Sigmoid colon (tissue), 7 donors: ENCODE data around the gene MEP1B. TPM values are rescaled to one million over a fixed set of nuclear protein-coding genes. Genes with fewer than 3 reads are reported as not detected.
"Not testable (repeated sequence)": the region's sequence is repeated elsewhere in the genome, so short reads cannot be mapped to it uniquely, and the experiment has no call there.

Experiments used
- DNase-seq: peaks from one replicate; pipeline ENCODE4 v3.0.0-alpha.2; 2019
- H3K27ac ChIP-seq, 4 donors: fragments of 200-600 bp; sonication (generic); one replicate each; pipeline ENCODE4 v1.5.1; 2016 to 2019; ENCODE audit warnings: mild to moderate bottlenecking in 1 of 4
- H3K27me3 ChIP-seq, 3 donors: fragments of 200-600 bp; sonication (generic); one replicate each; pipeline ENCODE4 v1.5.1; 2019; ENCODE audit warnings: mild to moderate bottlenecking in 1 of 3
- H3K36me3 ChIP-seq, 4 donors: fragments of 200-600 bp; sonication (generic); one replicate each; pipeline ENCODE4 v1.5.1; 2016 to 2019
- H3K4me1 ChIP-seq, 4 donors: fragments of 200-600 bp; sonication (generic); one replicate each; pipeline ENCODE4 v1.5.1; 2017 to 2019
- H3K4me3 ChIP-seq, 4 donors: fragments of 200-600 bp; sonication (generic); one replicate each; pipeline ENCODE4 v1.5.1; 2017 to 2019; ENCODE audit warnings: mild to moderate bottlenecking in 2 of 4, moderate library complexity in 1 of 4
- H3K9me3 ChIP-seq, 4 donors: fragments of 200-600 bp in 3 of 4; sonication (generic) in 3 of 4; one replicate each; pipeline versions ENCODE4 v1.5.1 to v1.6.1; 2013 to 2019
- EP300 ChIP-seq, 4 donors: sonication (generic); formaldehyde crosslinking; IDR thresholded peaks; one replicate each; pipeline ENCODE4 v1.6.1; 2017; ENCODE audit warnings: antibody characterized with exemption in 4 of 4
- POLR2A ChIP-seq, 2 donors: fragments of 450-650 bp; IDR thresholded peaks; one replicate each; pipeline ENCODE4 v1.6.1; 2016; ENCODE audit warnings: antibody characterized with exemption in 2 of 2, mild to moderate bottlenecking in 2 of 2, moderate library complexity in 2 of 2
- POLR2AphosphoS5 ChIP-seq, 4 donors: sonication (generic); formaldehyde crosslinking; IDR thresholded peaks; one replicate each; pipeline ENCODE4 v1.6.1; 2017; ENCODE audit warnings: antibody characterized with exemption in 4 of 4
- WGBS, 2 donors: extraction: QIAGEN DNeasy Blood & Tissue Kit; methylation state at CpG; one replicate each; pipeline ENCODE4 v1.1.7; 2013; 5-methylcytosine and 5-hydroxymethylcytosine counted together
- intact Hi-C: fragments of 100-400 bp; cut with DNase I; formaldehyde crosslinking; loops from one replicate; pipeline ENCODE4 v1.15.1; 2023
- polyA plus RNA-seq, 3 donors: library from polyadenylated mRNA; stranded (reverse); fragments of 200-250 nt; gene quantifications; one replicate each; pipeline ENCODE4 v1.2.3, GENCODE V29; 2013
- total RNA-seq, 4 donors: library from RNA; depleted of rRNA; stranded (reverse); fragments of >200 nt; gene quantifications; one replicate each; pipeline ENCODE4 v1.1.0, GENCODE V29; 2016
- TF ChIP-seq, protein P1 (sequence below), 4 experiments: fragments of 450-650 bp in 3 of 4; fragments of 200-600 bp in 1 of 4; IDR thresholded peaks; one replicate each; pipeline ENCODE4 v1.5.1; 2016 to 2019; ENCODE audit warnings: antibody characterized with exemption in 4 of 4, mild to moderate bottlenecking in 3 of 4, moderate library complexity in 2 of 4
- donor health status: healthy with polysubstance abuse.
- donor health status: Bipolar disorder and iron deficiency.
- donor health status: healthy.

The MEP1B gene
- total and polyA plus RNA-seq, 7 donors = 1.6 to 3.7 (median 1.8) TPM; not detected in 4

DNA sequence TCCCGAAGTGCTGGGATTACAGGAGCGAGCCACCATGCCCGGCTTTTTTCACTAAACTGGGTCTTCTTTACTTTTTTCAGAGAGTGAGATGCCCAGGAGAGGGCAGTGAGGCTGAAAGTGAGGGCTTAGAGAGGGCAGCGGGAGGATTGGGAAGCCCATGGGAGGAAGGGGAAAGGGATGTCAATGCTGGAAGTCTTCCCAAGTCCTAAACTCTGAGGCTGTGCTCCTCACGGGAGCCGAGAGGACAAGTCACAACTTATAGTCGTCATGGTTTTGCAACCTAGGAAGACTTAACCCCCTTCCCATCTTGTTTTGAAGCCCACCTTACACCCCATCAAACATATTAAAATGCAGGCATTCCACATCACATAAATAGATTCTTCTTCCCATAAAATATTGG lies 15.1 kb upstream of the MEP1B start:
- Histone ChIP-seq H3K27me3 (no peaks in the 10 kb centered on the region), H3K36me3 (no peaks in the 10 kb centered on the region), H3K9me3 (no peaks in the 10 kb centered on the region), H3K27ac (no peak overlapping the region), H3K4me3 (no peak overlapping the region), H3K4me1 (no peaks in the 10 kb centered on the region)
- WGBS, 2 donors = 91 to 95% methylated on average over 7 of the region's 7 CpGs
- no peak for DNase-seq
- TF ChIP-seq, protein P1, sequence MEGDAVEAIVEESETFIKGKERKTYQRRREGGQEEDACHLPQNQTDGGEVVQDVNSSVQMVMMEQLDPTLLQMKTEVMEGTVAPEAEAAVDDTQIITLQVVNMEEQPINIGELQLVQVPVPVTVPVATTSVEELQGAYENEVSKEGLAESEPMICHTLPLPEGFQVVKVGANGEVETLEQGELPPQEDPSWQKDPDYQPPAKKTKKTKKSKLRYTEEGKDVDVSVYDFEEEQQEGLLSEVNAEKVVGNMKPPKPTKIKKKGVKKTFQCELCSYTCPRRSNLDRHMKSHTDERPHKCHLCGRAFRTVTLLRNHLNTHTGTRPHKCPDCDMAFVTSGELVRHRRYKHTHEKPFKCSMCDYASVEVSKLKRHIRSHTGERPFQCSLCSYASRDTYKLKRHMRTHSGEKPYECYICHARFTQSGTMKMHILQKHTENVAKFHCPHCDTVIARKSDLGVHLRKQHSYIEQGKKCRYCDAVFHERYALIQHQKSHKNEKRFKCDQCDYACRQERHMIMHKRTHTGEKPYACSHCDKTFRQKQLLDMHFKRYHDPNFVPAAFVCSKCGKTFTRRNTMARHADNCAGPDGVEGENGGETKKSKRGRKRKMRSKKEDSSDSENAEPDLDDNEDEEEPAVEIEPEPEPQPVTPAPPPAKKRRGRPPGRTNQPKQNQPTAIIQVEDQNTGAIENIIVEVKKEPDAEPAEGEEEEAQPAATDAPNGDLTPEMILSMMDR (IDR thresholded peaks at IDR 0.05) = no peak
- TF ChIP-seq EP300 (IDR thresholded peaks at IDR 0.05) = no peak
- TF ChIP-seq POLR2A (IDR thresholded peaks at IDR 0.05) = no peak
- TF ChIP-seq POLR2AphosphoS5 (IDR thresholded peaks at IDR 0.05) = no peak
- intact Hi-C loops = no loop called here

DNA sequence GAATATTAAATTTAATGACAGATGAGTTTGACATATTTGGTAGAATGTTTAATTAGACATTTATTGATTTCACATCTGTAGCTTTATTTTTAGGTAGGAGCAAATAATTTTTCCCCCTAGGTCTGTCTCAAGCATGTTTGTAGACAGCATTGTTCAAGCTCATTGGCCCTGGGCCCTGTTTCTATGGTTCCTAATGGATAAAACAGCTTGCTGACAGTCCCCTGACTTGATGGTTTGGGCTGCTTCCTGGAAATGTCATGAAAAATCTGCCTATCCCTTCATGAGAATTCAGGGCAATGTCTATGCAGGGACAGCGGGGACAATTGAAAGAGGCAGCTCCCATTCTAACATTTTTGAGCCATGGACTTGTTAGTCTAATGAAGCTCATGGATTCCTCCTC lies 14.6 kb upstream of the MEP1B start:
- WGBS, 2 donors = 97 to 100% methylated on average over 1 of the region's 1 CpG
- Histone ChIP-seq H3K9me3 (no peaks in the 10 kb centered on the region), H3K36me3 (no peaks in the 10 kb centered on the region), H3K27me3 (no peaks in the 10 kb centered on the region), H3K4me3 (no peak overlapping the region), H3K4me1 (no peaks in the 10 kb centered on the region), H3K27ac (no peak overlapping the region)
- TF ChIP-seq EP300 (IDR thresholded peaks at IDR 0.05) (no peak), POLR2A (IDR thresholded peaks at IDR 0.05) (no peak)
- DNase-seq = no peak
- intact Hi-C loops = no loop called here

DNA sequence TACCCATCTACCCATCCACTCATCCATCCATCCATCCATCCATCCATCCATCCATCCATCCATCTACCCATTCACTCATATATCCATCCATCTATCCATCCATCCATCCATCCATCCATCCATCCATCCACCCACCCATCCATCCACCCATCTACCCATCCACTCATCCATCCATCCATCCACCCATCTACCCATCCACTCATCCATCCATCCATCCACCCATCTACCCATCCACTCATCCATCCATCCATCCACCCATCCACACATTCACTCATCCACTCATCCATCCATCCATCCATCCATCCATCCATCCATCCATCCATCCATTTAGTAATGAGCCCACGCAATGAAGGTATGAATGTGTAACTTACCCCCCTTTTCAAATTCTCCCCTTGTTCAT lies 13.1 kb upstream of the MEP1B start:
- H3K4me3 ChIP-seq, H3K27me3 ChIP-seq, intact Hi-C loops, H3K9me3 ChIP-seq, H3K27ac ChIP-seq, H3K36me3 ChIP-seq, DNase-seq, H3K4me1 ChIP-seq: not testable (repeated sequence)
- 97 to 99% methylated on average over 1 of the region's 1 CpG for WGBS, 2 donors

GRCh38 chr18:32177530-32177929 lies 12.3 kb upstream of the MEP1B start:
- no peaks in the 10 kb centered on the region for H3K36me3 ChIP-seq
- H3K27ac ChIP-seq = no peak overlapping the region
- no peak overlapping the region for H3K4me3 ChIP-seq
- H3K27me3 ChIP-seq = no peaks in the 10 kb centered on the region
- DNase-seq = no peak
- no peaks in the 10 kb centered on the region for H3K4me1 ChIP-seq
- 70 to 91% methylated on average over 3 of the region's 3 CpGs for WGBS, 2 donors
- TF ChIP-seq POLR2A (IDR thresholded peaks at IDR 0.05) (no peak), EP300 (IDR thresholded peaks at IDR 0.05) (no peak), POLR2AphosphoS5 (IDR thresholded peaks at IDR 0.05) (no peak)
- TF ChIP-seq, protein P1 (IDR thresholded peaks at IDR 0.05) = no peak
- H3K9me3 ChIP-seq = no peaks in the 10 kb centered on the region
- intact Hi-C loops = no loop called here

- TF ChIP-seq POLR2AphosphoS5 (IDR thresholded peaks at IDR 0.05) (no peak), EP300 (IDR thresholded peaks at IDR 0.05) (no peak), POLR2A (IDR thresholded peaks at IDR 0.05) (no peak)
- TF ChIP-seq, protein P1 (IDR thresholded peaks at IDR 0.05) = no peak
- Histone ChIP-seq H3K27ac (no peak overlapping the region), H3K27me3 (no peaks in the 10 kb centered on the region), H3K36me3 (no peaks in the 10 kb centered on the region), H3K9me3 (peaks cover 0 to 4% (median 0%) of the 10 kb centered on the region in 4 donors), H3K4me3 (no peak overlapping the region), H3K4me1 (no peaks in the 10 kb centered on the region)
- no peak for DNase-seq
- intact Hi-C loops = no loop called here
Observed at GRCh38 chr18:32183503-32183902, 6.3 kb upstream of the MEP1B start.

GRCh38 chr18:32190209-32190608 lies 370 bp downstream of the MEP1B start:
- H3K4me1 ChIP-seq = no peaks in the 10 kb centered on the region
- no peak for TF ChIP-seq POLR2A (IDR thresholded peaks at IDR 0.05)
- TF ChIP-seq, protein P1 (IDR thresholded peaks at IDR 0.05) = no peak
- TF ChIP-seq EP300 (IDR thresholded peaks at IDR 0.05) = no peak
- no peak for TF ChIP-seq POLR2AphosphoS5 (IDR thresholded peaks at IDR 0.05)
- H3K9me3 ChIP-seq = no peaks in the 10 kb centered on the region
- H3K27ac ChIP-seq = no peak overlapping the region
- WGBS, 2 donors = 18 to 62% methylated on average over 2 of the region's 2 CpGs
- DNase-seq = no peak
- H3K36me3 ChIP-seq = no peaks in the 10 kb centered on the region
- H3K27me3 ChIP-seq = no peaks in the 10 kb centered on the region
- intact Hi-C loops = no loop called here
- H3K4me3 ChIP-seq = no peak overlapping the region
